22Rv1 (cell line): Measurements from ENCODE around the gene TRIO.

Experiments used
- CTCF ChIP-seq: fragments of 450-650 bp; IDR thresholded peaks from 2 replicates; pipeline ENCODE4 v1.5.1; 2017; ENCODE audit warnings: mild to moderate bottlenecking
- ZFX ChIP-seq: fragments of 450-650 bp; IDR thresholded peaks from 2 replicates; pipeline ENCODE4 v1.6.1; 2017; ENCODE audit warnings: antibody characterized with exemption, borderline replicate concordance

GRCh38 chr5:14129123-14129522 lies 14.0 kb upstream of the TRIO start:
- TF ChIP-seq CTCF, result no peak
- no peak for TF ChIP-seq ZFX
